ENCODE measurements around the gene STPG4. TPM values are rescaled to one million over a fixed set of nuclear protein-coding genes. Genes with fewer than 3 reads are reported as not detected.

Gene STPG4
- total and polyA plus RNA-seq, 2 of the 8 experiments (the other 6 are each of a cell fraction or from before 2014, with no cell fraction given), result 0.28 TPM; not detected in 1

- TF ChIP-seq CBX8 (IDR thresholded peaks at IDR 0.05; ENCODE audit: borderline replicate concordance, low read depth, low read length) (no peak), RAD21 (IDR thresholded peaks at IDR 0.05 in 1 of 2, conservative IDR thresholded peaks at IDR 0.05 in 1 of 2; ENCODE audit: low read depth in 2 of 2, low read length in 2 of 2) (no peak)
These were observed at the start of gene STPG4 (continued) for GRCh38 chr2:47155091-47155876.

All from H1 (cell line).